ENCODE results near the gene CELA3B. TPM values are rescaled to one million over a fixed set of nuclear protein-coding genes. Genes with fewer than 3 reads are reported as not detected.
"Not testable (repeated sequence)": the region's sequence is repeated elsewhere in the genome, so short reads cannot be mapped to it uniquely, and the experiment has no call there.

Gene CELA3B
- polyA plus RNA-seq, 12 donors = 0.35 to 0.71 (median 0.65) TPM; not detected in 7

- not testable (repeated sequence) for DNase-seq
Measured at GRCh38 chr1:21942959-21943640, 33.7 kb upstream of the CELA3B start.

DNA sequence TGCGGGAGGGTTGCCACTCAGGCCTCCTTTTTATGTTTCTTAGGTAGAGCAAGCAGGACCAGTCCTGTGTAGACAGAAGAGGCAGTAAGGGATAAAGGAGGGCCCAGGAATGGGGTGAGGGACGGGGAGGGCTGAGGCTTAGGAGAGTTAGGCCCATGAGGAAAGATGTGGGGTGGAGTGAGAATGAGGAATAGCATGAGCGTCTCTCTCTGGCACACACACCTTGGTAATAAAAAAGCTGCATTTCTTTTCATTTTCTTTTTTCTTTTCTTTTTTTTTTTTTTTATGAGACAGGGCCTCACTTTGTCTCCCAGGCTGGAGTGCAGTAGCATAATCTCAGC is 32.1 kb upstream of the CELA3B start:
- DNase-seq = no peak

DNA sequence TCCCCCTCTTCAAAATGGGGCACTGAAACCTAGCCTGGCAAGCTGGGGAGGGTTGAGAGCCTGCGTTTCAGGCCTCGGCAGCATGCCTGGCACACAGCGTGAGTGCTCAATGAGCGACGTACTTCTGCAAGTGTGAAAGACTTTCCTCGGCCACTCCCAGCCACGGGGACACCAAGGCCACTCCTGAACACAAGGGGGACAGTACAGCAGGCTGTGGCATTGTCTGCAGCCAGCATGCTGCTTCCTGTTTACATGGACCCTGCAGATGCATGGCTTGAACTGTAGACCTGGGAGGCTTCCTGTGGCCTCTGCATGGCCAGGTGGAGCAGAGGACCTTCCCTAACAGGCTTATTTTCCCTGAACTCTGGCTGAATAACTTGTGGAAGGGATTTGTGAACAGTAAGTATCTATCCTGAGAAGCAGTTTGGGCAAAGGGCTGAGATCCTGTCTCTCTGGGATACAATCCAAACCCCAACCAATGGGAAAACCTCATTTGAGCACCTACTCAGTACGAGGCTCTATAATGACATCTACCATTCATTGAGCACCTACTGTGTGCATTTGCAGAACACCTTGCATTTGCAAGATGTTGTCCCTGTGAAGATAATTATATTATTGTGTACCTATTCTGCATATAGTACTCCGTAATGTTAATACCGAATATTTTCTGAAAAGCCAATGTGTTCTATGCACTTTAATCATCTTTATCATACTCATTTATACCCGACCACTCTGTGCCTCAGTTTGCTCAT is 29.8 kb upstream of the CELA3B start:
- DNase-seq = no peak

DNA sequence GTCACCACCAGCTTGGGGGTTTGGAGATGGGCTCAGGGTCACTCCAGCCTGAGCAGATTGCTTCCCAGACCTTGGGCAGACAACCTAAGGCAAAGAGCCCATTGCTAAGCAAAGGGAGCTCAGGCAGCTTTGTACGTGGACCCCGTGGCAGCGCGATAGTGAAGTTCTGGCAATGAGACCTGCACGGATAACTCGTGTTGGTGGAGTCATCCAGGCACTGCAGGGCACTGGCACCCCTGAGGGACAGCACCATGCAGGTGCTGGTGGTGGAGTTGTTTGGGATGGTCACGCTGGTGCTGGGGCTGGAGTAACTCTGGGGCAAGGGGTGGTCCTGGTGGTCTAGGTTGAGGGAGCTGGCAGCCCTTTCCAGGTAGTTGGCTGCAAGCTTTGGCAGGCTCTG is 26.1 kb upstream of the CELA3B start:
- DNase-seq = no peak

GRCh38 chr1:21951226-21951870 is 25.5 kb upstream of the CELA3B start:
- DNase-seq = no peak

- no peak for DNase-seq
Measured at GRCh38 chr1:21952786-21953520, 23.9 kb upstream of the CELA3B start.

DNA sequence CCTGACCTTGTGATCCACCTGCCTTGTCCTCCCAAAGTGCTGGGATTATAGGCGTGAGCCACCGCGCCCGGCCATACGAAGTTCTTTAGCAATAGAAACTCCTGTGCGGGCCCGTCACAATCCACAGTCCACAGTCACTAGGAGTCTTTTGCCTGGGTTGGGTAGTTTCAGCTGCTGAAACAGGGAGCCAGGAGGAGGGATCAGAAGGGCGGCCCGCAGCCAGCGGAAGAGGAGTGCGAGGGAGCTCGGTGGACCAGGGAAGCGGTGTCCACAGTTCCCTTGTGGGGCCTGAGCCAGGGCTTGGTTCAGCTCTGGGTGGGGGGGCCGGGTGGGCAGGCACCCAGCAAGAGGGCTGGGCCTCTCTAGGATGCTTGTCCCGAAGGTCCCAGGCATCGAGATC is 21.8 kb upstream of the CELA3B start:
- DNase-seq = no peak

DNA sequence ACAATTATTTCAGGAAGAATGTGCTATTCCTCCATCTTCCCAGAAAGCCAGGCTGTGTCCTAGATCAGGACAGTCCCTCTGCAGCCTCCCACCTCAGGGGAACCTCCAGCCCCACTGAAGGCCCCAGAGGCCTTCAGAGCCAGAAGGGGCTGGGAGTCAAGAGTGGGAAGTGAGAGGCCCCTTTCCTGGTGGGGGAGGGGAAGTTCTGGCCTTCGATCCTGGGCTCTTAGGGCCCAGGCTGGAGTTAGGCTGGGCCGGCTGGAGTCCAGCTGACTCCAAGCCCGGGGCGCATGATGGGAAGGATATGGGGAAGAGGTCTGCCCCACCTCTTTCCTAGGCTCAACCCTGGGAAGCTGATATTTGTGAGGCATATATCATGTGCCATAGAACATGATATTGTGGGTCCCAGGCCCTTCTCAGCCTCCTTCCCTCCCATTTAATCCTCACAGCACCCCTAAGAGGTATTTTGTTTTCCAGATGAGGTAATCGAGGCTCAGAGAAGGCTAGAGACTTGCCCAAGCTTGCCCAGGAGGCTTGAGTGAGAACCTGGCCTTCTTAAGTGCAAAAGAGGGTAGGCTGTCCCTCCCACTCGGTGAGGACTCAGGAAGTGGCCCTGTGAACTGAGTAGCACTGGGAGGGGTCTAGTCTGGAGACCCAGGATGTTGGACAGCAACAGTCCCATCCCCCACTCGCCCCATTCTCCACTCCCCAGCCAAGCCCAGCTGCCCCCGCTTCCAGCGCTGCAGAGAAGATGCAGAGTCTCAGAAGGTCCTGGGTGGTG is 21.1 kb upstream of the CELA3B start:
- DNase-seq = no peak

GRCh38 chr1:21956720-21957552 is 19.9 kb upstream of the CELA3B start:
- DNase-seq = no peak

- no peak for DNase-seq
Measured at GRCh38 chr1:21961337-21961736, 15.5 kb upstream of the CELA3B start.

DNA sequence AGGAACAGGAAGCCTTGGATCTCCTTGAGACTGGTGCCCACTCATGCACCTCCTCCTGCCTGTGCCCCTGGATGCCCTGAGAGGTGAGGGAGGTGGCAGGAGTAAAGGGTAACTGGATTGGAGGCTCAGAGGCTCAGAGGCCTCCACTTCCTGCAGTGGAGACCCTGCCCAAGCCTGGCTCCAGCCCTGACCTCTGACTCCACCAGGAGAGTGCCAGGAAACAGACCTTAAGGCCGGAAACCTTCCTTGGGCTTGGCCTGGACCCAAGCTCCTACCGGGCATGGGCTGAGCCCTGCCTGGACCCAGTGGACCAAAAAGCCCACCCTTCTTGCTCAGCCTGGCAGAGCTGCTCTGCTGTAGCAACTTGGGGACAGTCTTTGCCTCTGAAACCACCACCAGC is 15.0 kb upstream of the CELA3B start:
- DNase-seq = no peak

- peak; percentile 78 for DNase-seq
Measured at GRCh38 chr1:21963477-21964217, 13.2 kb upstream of the CELA3B start.

- no peak for DNase-seq
Measured at GRCh38 chr1:21966247-21967000, 10.4 kb upstream of the CELA3B start.

GRCh38 chr1:21967216-21967615 is 9.6 kb upstream of the CELA3B start:
- not testable (repeated sequence) for DNase-seq

GRCh38 chr1:21969066-21969465 is 7.8 kb upstream of the CELA3B start:
- not testable (repeated sequence) for DNase-seq

DNA sequence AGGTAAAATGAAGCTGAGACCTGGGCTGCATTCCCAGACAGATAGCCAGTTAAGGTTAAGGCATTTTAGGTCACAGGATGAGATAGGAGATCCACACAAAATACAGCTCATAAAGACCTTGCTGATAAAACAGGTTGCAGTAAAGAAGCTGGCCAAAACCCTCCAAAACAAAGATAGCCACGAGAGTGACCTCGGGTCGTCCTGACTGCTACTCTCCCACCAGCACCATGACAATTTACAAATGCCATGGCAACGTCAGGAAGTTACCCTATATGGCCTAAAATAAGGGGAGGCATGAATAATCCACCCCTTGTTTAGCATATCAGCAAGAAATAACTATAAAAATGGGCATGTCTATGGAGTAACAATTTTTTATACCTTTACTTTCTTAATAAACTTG is 6.3 kb upstream of the CELA3B start:
- DNase-seq = not testable (repeated sequence)

- DNase-seq = not testable (repeated sequence)
Measured at GRCh38 chr1:21972973-21973441, 3.8 kb upstream of the CELA3B start.

GRCh38 chr1:21973948-21974347 is 2.9 kb upstream of the CELA3B start:
- DNase-seq = not testable (repeated sequence)

- DNase-seq = not testable (repeated sequence)
Measured at GRCh38 chr1:21974699-21975098, 2.1 kb upstream of the CELA3B start.

Measured in muscle of arm (tissue), 12 donors.